ACC112 (cell line): ENCODE data around the gene ARHGAP4.

ENCODE experiments used
- H2AFZ ChIP-seq: fragments of 200-600 bp; sonication (generic); one replicate; pipeline ENCODE4 v1.6.0; 2017; ENCODE audit warnings: antibody characterized with exemption, low read length; ENCODE audit not compliant: unreplicated experiment
- H3K27ac ChIP-seq: fragments of 200-600 bp; sonication (generic); 2 replicates; pipeline ENCODE4 v1.5.1; 2014; ENCODE audit warnings: low read depth, mild to moderate bottlenecking, antibody characterized with exemption, low read length, moderate library complexity
- H3K27me3 ChIP-seq: fragments of 200-600 bp; sonication (generic); 2 replicates; pipeline ENCODE4 v1.6.1; 2014; ENCODE audit warnings: mild to moderate bottlenecking, antibody characterized with exemption, low read length, moderate library complexity, mixed read lengths; ENCODE audit not compliant: insufficient read depth
- H3K36me3 ChIP-seq: fragments of 200-600 bp; sonication (generic); 2 replicates; pipeline ENCODE4 v1.6.1; 2016; ENCODE audit warnings: mild to moderate bottlenecking, antibody characterized with exemption, low read length, moderate library complexity, mixed read lengths; ENCODE audit not compliant: insufficient read depth
- H3K4me1 ChIP-seq: fragments of 200-600 bp; sonication (generic); one replicate; pipeline ENCODE4 v1.6.1; 2016; ENCODE audit warnings: low read length, mixed read lengths; ENCODE audit not compliant: insufficient read depth, unreplicated experiment, control insufficient read depth
- H3K4me3 ChIP-seq: fragments of 200-600 bp; sonication (generic); 2 replicates; pipeline ENCODE4 v1.5.1; 2014; ENCODE audit warnings: mild to moderate bottlenecking, low read depth, low read length
- H3K79me2 ChIP-seq: fragments of 200-600 bp; sonication (generic); one replicate; pipeline ENCODE4 v1.6.0; 2016; ENCODE audit warnings: low read length; ENCODE audit not compliant: control insufficient read depth, unreplicated experiment, insufficient read depth

The ARHGAP4 gene

GRCh38 chrX:153864101-153864500 is 62.0 kb downstream of the ARHGAP4 start:
- no peaks in the 10 kb centered on the region for H3K79me2 ChIP-seq
- H3K27me3 ChIP-seq: peaks cover 5% of the 10 kb centered on the region; the same call in 1 of the 2 replicates
- H3K36me3 ChIP-seq: no peaks in the 10 kb centered on the region
- H3K27ac ChIP-seq: no peak overlapping the region
- H3K4me3 ChIP-seq: no peak overlapping the region
- H3K4me1 ChIP-seq: no peaks in the 10 kb centered on the region
- H2AFZ ChIP-seq: no peak overlapping the region

- Histone ChIP-seq H3K4me3 (no peak overlapping the region), H3K27me3 (peaks cover 5% of the 10 kb centered on the region; the same call in 1 of the 2 replicates), H2AFZ (no peak overlapping the region), H3K79me2 (no peaks in the 10 kb centered on the region), H3K4me1 (no peaks in the 10 kb centered on the region), H3K36me3 (no peaks in the 10 kb centered on the region), H3K27ac (no peak overlapping the region)
Observed at GRCh38 chrX:153863251-153863991, 62.6 kb downstream of the ARHGAP4 start.

GRCh38 chrX:153862369-153863250 is 63.5 kb downstream of the ARHGAP4 start:
- no peak overlapping the region for H3K27ac ChIP-seq
- no peak overlapping the region for H2AFZ ChIP-seq
- H3K27me3 ChIP-seq: peaks cover 12% of the 10 kb centered on the region
- H3K79me2 ChIP-seq: no peaks in the 10 kb centered on the region
- H3K4me1 ChIP-seq: no peaks in the 10 kb centered on the region
- H3K36me3 ChIP-seq: no peaks in the 10 kb centered on the region
- H3K4me3 ChIP-seq: no peak overlapping the region

- Histone ChIP-seq H2AFZ (no peak overlapping the region), H3K79me2 (no peaks in the 10 kb centered on the region), H3K4me3 (no peak overlapping the region), H3K27ac (no peak overlapping the region), H3K4me1 (no peaks in the 10 kb centered on the region), H3K27me3 (peaks cover 17% of the 10 kb centered on the region), H3K36me3 (no peaks in the 10 kb centered on the region)
Observed at GRCh38 chrX:153861733-153862310, 64.2 kb downstream of the ARHGAP4 start.

GRCh38 chrX:153861151-153861550 is 64.9 kb downstream of the ARHGAP4 start:
- Histone ChIP-seq H3K27me3 (peaks cover 24% of the 10 kb centered on the region), H3K27ac (no peak overlapping the region), H3K36me3 (no peaks in the 10 kb centered on the region)

More at GRCh38 chrX:153861151-153861550, 64.9 kb downstream of the ARHGAP4 start:
- H3K79me2 ChIP-seq: no peaks in the 10 kb centered on the region
- no peak overlapping the region for H3K4me3 ChIP-seq
- H2AFZ ChIP-seq: no peak overlapping the region
- H3K4me1 ChIP-seq: no peaks in the 10 kb centered on the region
